Neural progenitor cell (in vitro differentiated cells): ENCODE measurements around the gene DNAAF5. TPM values are rescaled to one million over a fixed set of nuclear protein-coding genes. Genes with fewer than 3 reads are reported as not detected.

Source experiments
- DNase-seq: peaks from one replicate; pipeline ENCODE4 v3.0.0-alpha.2; 2016; ENCODE audit warnings: low spot score
- H2AFZ ChIP-seq: fragments of 200-600 bp; sonication (generic); replicated peaks from 2 replicates; pipeline ENCODE4 v1.6.1; 2016; ENCODE audit warnings: antibody characterized with exemption
- H3F3A ChIP-seq: fragments of 200-600 bp; sonication (generic); 2 replicates; pipeline ENCODE4 v1.6.1; 2016; ENCODE audit warnings: antibody characterized with exemption, low read depth
- H3K27ac ChIP-seq: fragments of 200-600 bp; sonication (generic); 2 replicates; pipeline ENCODE4 v1.5.1; 2016; ENCODE audit warnings: mild to moderate bottlenecking
- H3K27me3 ChIP-seq: fragments of 200-600 bp; sonication (generic); 2 replicates; pipeline ENCODE4 v1.6.1; 2016; ENCODE audit warnings: mild to moderate bottlenecking, moderate library complexity
- H3K36me3 ChIP-seq: fragments of 200-600 bp; sonication (generic); 2 replicates; pipeline ENCODE4 v1.5.1; 2016
- H3K4me1 ChIP-seq: fragments of 200-600 bp; sonication (generic); 2 replicates; pipeline ENCODE4 v1.6.1; 2016; ENCODE audit warnings: mixed run types
- H3K4me2 ChIP-seq: fragments of 200-600 bp; sonication (generic); 2 replicates; pipeline ENCODE4 v1.6.1; 2016
- H3K4me3 ChIP-seq: fragments of 200-600 bp; sonication (generic); 2 replicates; pipeline ENCODE4 v1.5.1; 2016
- H3K79me2 ChIP-seq: fragments of 200-600 bp; sonication (generic); 2 replicates; pipeline ENCODE4 v1.6.1; 2016; ENCODE audit warnings: low read depth
- H3K9ac ChIP-seq: fragments of 200-600 bp; sonication (generic); 2 replicates; pipeline ENCODE4 v1.6.1; 2016
- H3K9me3 ChIP-seq: fragments of 200-600 bp; sonication (generic); 2 replicates; pipeline ENCODE4 v1.5.1; 2016; ENCODE audit warnings: low read depth
- H4K20me1 ChIP-seq: fragments of 200-600 bp; sonication (generic); 2 replicates; pipeline ENCODE4 v1.6.1; 2016; ENCODE audit warnings: low read depth
- H3K27ac Mint-ChIP-seq: 3 replicates; pipeline ENCODE4 v1.8.0; 2021; ENCODE audit warnings: mixed read lengths
- H3K27me3 Mint-ChIP-seq: 2 replicates; pipeline ENCODE4 v1.8.0; 2022; ENCODE audit warnings: low read depth, mild to moderate bottlenecking, inconsistent platforms, moderate library complexity, mixed read lengths; ENCODE audit not compliant: insufficient read depth
- H3K36me3 Mint-ChIP-seq: 3 replicates; pipeline ENCODE4 v1.8.0; 2021; ENCODE audit warnings: mixed read lengths
- H3K4me1 Mint-ChIP-seq: 3 replicates; pipeline ENCODE4 v1.8.0; 2021; ENCODE audit warnings: mixed read lengths
- H3K4me3 Mint-ChIP-seq: 3 replicates; pipeline ENCODE4 v1.8.0; 2021; ENCODE audit warnings: mild to moderate bottlenecking, moderate library complexity, mixed read lengths
- H3K9me3 Mint-ChIP-seq: 3 replicates; pipeline ENCODE4 v1.8.0; 2020; ENCODE audit warnings: mixed read lengths
- CTCF ChIP-seq: fragments of 200-600 bp; sonication (generic); IDR thresholded peaks from 2 replicates; pipeline ENCODE4 v1.5.1; 2017; ENCODE audit warnings: antibody characterized with exemption, mild to moderate bottlenecking
- EZH2 ChIP-seq: fragments of 200-600 bp; sonication (generic); IDR thresholded peaks from 2 replicates; pipeline ENCODE4 v1.6.1; 2017; ENCODE audit warnings: antibody characterized with exemption, mild to moderate bottlenecking, moderate library complexity
- EZH2phosphoT487 ChIP-seq: fragments of 200-600 bp; sonication (generic); IDR thresholded peaks from 2 replicates; pipeline ENCODE4 v1.6.1; 2017; ENCODE audit warnings: antibody characterized with exemption
- total RNA-seq: library from RNA; depleted of rRNA; stranded (reverse); fragments of >200 nt; gene quantifications from 2 replicates; pipeline ENCODE4 v1.2.3, GENCODE V29; 2015; ENCODE audit warnings: low replicate concordance

Gene DNAAF5
- total RNA-seq, 1 donor from 2014 or later = 23.5 TPM

- Histone ChIP-seq H3F3A (peaks cover 6% of the 10 kb centered on the region), H2AFZ (no peak overlapping the region), H3K79me2 (no peaks in the 10 kb centered on the region), H3K9ac (no peak overlapping the region), H3K27me3 (no peaks in the 10 kb centered on the region), H3K4me3 (no peak overlapping the region), H3K4me2 (no peak overlapping the region), H4K20me1 (no peaks in the 10 kb centered on the region), H3K9me3 (no peaks in the 10 kb centered on the region), H3K27ac (no peak overlapping the region), H3K4me1 (no peaks in the 10 kb centered on the region), H3K36me3 (no peaks in the 10 kb centered on the region)
- H3K36me3 Mint-ChIP-seq = peaks cover 32% of the 10 kb centered on the region
- no peaks in the 10 kb centered on the region for H3K27me3 Mint-ChIP-seq
- H3K4me1 Mint-ChIP-seq = no peaks in the 10 kb centered on the region
- H3K9me3 Mint-ChIP-seq = no peaks in the 10 kb centered on the region
- DNase-seq = no peak
- H3K4me3 Mint-ChIP-seq = no peak overlapping the region
- TF ChIP-seq CTCF (no peak), EZH2phosphoT487 (no peak), EZH2 (no peak)
- no peak overlapping the region for H3K27ac Mint-ChIP-seq
Measured at GRCh38 chr7:781186-781849, 54.8 kb downstream of the DNAAF5 start.

GRCh38 chr7:781936-782529 is 55.5 kb downstream of the DNAAF5 start:
- Histone ChIP-seq H3F3A (peaks cover 6% of the 10 kb centered on the region), H3K4me3 (no peak overlapping the region), H3K27ac (no peak overlapping the region), H2AFZ (no peak overlapping the region), H3K4me2 (no peak overlapping the region), H4K20me1 (no peaks in the 10 kb centered on the region), H3K27me3 (no peaks in the 10 kb centered on the region), H3K79me2 (no peaks in the 10 kb centered on the region), H3K4me1 (no peaks in the 10 kb centered on the region), H3K36me3 (no peaks in the 10 kb centered on the region), H3K9me3 (no peaks in the 10 kb centered on the region), H3K9ac (no peak overlapping the region)
- Mint-ChIP-seq H3K27me3 (no peaks in the 10 kb centered on the region), H3K36me3 (peaks cover 32% of the 10 kb centered on the region), H3K4me3 (no peak overlapping the region), H3K4me1 (no peaks in the 10 kb centered on the region), H3K9me3 (no peaks in the 10 kb centered on the region), H3K27ac (no peak overlapping the region)
- TF ChIP-seq EZH2 (no peak), EZH2phosphoT487 (no peak), CTCF (no peak)
- DNase-seq = no peak

GRCh38 chr7:782718-783449 is 56.4 kb downstream of the DNAAF5 start:
- Mint-ChIP-seq H3K4me3 (no peak overlapping the region), H3K27me3 (no peaks in the 10 kb centered on the region), H3K27ac (no peak overlapping the region), H3K4me1 (no peaks in the 10 kb centered on the region), H3K36me3 (peaks cover 31% of the 10 kb centered on the region), H3K9me3 (no peaks in the 10 kb centered on the region)
- H3K36me3 ChIP-seq = no peaks in the 10 kb centered on the region
- no peaks in the 10 kb centered on the region for H3K9me3 ChIP-seq
- H3K4me2 ChIP-seq = no peak overlapping the region
- no peaks in the 10 kb centered on the region for H3K4me1 ChIP-seq
- DNase-seq = no peak
- no peaks in the 10 kb centered on the region for H3K27me3 ChIP-seq
- no peak overlapping the region for H3K27ac ChIP-seq
- H3K4me3 ChIP-seq = no peak overlapping the region
- TF ChIP-seq EZH2phosphoT487 (no peak), EZH2 (no peak), CTCF (no peak)
- peaks cover 6% of the 10 kb centered on the region for H3F3A ChIP-seq
- no peaks in the 10 kb centered on the region for H3K79me2 ChIP-seq
- H2AFZ ChIP-seq = no peak overlapping the region
- H3K9ac ChIP-seq = no peak overlapping the region
- no peaks in the 10 kb centered on the region for H4K20me1 ChIP-seq
